Ectodermal cell (in vitro differentiated cells): ENCODE results near the gene KRCC1.
"Not testable (repeated sequence)": the region's sequence is repeated elsewhere in the genome, so short reads cannot be mapped to it uniquely, and the experiment has no call there.

Source experiments
- H3K27ac ChIP-seq: 2 replicates; pipeline ENCODE4 v1.7.0; 2013; ENCODE audit warnings: mild to moderate bottlenecking, low read depth, low read length; ENCODE audit not compliant: insufficient read depth, poor library complexity, severe bottlenecking
- H3K27me3 ChIP-seq: 2 replicates; pipeline ENCODE4 v1.7.0; 2013; ENCODE audit warnings: mild to moderate bottlenecking, low read length; ENCODE audit not compliant: insufficient read depth, control insufficient read depth, poor library complexity, severe bottlenecking
- H3K36me3 ChIP-seq: one replicate; pipeline ENCODE4 v1.7.0; 2013; ENCODE audit warnings: low read length; ENCODE audit not compliant: control insufficient read depth, insufficient read depth
- H3K4me1 ChIP-seq: one replicate; pipeline ENCODE4 v1.7.0; 2013; ENCODE audit warnings: low read length; ENCODE audit not compliant: control insufficient read depth, insufficient read depth
- H3K4me3 ChIP-seq: 2 replicates; pipeline ENCODE4 v1.7.0; 2013; ENCODE audit warnings: low read depth, low read length, control low read depth; ENCODE audit not compliant: insufficient read depth
- H3K9me3 ChIP-seq: 2 replicates; pipeline ENCODE4 v1.7.0; 2013; ENCODE audit warnings: mild to moderate bottlenecking, low read length, moderate library complexity; ENCODE audit not compliant: control insufficient read depth
- WGBS, 2 experiments: methylation state at CpG; one replicate each; pipeline ENCODE4 v1.1.7; 2013; ENCODE audit warnings: missing lambda C conversion rate in 2 of 2; 5-methylcytosine and 5-hydroxymethylcytosine counted together

Gene KRCC1

DNA sequence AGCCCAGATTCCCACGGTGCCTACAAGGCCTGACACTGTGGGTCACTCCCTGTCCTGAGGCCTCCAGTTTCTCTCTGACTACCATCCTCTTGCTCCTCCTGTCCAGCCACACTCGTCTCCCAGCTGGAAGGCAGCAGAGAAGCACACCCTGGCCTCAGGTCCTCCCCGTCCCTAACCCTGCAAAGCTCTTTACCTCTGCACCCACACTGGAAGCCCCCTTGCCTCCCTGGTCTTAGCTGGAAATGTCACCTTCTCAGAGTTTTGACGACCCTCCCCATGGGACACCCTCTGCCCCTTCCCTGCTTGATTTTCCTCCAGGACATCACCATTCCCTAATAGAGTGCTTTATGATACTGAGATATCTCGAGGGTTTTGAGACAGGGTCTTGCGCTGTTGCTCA lies 49.8 kb downstream of the KRCC1 start:
- Histone ChIP-seq H3K9me3 (no peaks in the 10 kb centered on the region), H3K27me3 (no peaks in the 10 kb centered on the region), H3K4me1 (no peaks in the 10 kb centered on the region), H3K27ac (no peak overlapping the region), H3K4me3 (no peak overlapping the region), H3K36me3 (no peaks in the 10 kb centered on the region)
- WGBS, 2 experiments = 90 to 91% methylated on average over 6 of the region's 6 CpGs

- Histone ChIP-seq H3K4me3 (no peak overlapping the region), H3K9me3 (no peaks in the 10 kb centered on the region), H3K27ac (no peak overlapping the region), H3K4me1 (no peaks in the 10 kb centered on the region), H3K36me3 (no peaks in the 10 kb centered on the region), H3K27me3 (no peaks in the 10 kb centered on the region)
- WGBS, 2 experiments = 50% methylated on average over 34 of the region's 34 CpGs
Measured at GRCh38 chr2:88003074-88003755, 52.4 kb downstream of the KRCC1 start.

- H3K4me1 ChIP-seq = no peaks in the 10 kb centered on the region
- 94 to 95% methylated on average over 5 to 6 of the region's 6 CpGs for WGBS, 2 experiments
- no peaks in the 10 kb centered on the region for H3K27me3 ChIP-seq
- H3K36me3 ChIP-seq = no peaks in the 10 kb centered on the region
- no peak overlapping the region for H3K27ac ChIP-seq
- no peaks in the 10 kb centered on the region for H3K9me3 ChIP-seq
- H3K4me3 ChIP-seq = no peak overlapping the region
Measured at GRCh38 chr2:88002359-88002707, 53.2 kb downstream of the KRCC1 start.

GRCh38 chr2:88000474-88000873 lies 55.1 kb downstream of the KRCC1 start:
- H3K9me3 ChIP-seq, H3K27ac ChIP-seq, H3K27me3 ChIP-seq, H3K36me3 ChIP-seq, H3K4me1 ChIP-seq, H3K4me3 ChIP-seq: not testable (repeated sequence)
- WGBS, 2 experiments = 65 to 66% methylated on average over 3 of the region's 3 CpGs

- Histone ChIP-seq H3K4me3 (no peak overlapping the region), H3K36me3 (no peaks in the 10 kb centered on the region), H3K27me3 (no peaks in the 10 kb centered on the region), H3K27ac (no peak overlapping the region), H3K4me1 (no peaks in the 10 kb centered on the region), H3K9me3 (no peaks in the 10 kb centered on the region)
- 91 to 95% methylated on average over 6 of the region's 6 CpGs for WGBS, 2 experiments
Measured at GRCh38 chr2:87996570-87996969, 59.0 kb downstream of the KRCC1 start.

GRCh38 chr2:87995756-87996155 lies 59.8 kb downstream of the KRCC1 start:
- WGBS, 2 experiments = 94 to 98% methylated on average over 1 of the region's 1 CpG
- Histone ChIP-seq H3K4me3 (no peak overlapping the region), H3K4me1 (no peaks in the 10 kb centered on the region), H3K9me3 (no peaks in the 10 kb centered on the region), H3K36me3 (no peaks in the 10 kb centered on the region), H3K27me3 (no peaks in the 10 kb centered on the region), H3K27ac (no peak overlapping the region)

DNA sequence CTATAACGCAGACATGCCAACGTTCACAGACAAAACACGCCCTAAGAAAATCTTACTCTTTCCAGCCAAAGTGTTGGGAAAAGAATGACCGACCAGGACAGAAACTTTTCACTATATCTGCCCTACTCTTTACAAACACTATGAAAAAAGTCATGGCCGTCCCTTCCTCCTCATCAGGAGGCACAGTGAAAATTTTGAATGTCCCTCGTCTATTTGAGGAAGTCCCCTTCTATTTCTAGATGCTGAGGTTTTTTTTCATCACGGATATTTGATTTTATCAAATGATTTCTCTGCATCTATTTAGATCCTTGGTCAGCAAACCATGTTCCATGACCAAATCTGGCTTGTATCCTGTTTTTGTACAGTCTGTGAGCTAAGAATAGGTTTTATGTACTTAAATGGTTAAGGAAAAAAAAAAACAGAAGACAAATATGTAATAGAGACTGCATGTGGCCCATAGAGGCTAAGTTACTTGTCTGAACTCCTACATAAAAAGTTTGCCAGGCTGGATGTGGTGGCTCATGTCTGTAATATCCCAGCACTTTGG lies 61.2 kb downstream of the KRCC1 start:
- H3K4me3 ChIP-seq, H3K36me3 ChIP-seq: not testable (repeated sequence)
- 86 to 89% methylated on average over 1 to 5 of the region's 7 CpGs for WGBS, 2 experiments

DNA sequence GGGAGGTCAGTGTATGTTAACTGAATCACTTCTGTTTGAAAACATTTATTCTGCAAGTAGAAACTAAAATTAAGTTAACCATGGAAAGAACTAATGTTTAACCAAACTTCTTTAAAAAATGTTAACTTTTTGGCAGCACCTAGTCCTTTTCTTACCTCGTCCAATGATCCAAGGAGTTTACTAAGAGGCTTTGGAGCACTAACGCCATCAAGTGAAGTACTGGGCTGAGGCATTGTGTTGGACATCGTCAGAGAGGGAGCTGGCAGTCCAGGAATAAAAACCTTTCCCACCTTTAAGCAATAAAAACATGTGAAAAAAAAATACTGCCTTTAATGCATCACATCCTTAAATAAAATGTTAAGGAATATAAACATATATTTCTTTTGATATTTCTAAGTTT lies 63.0 kb downstream of the KRCC1 start:
- WGBS, 2 experiments = no CpG with 5 or more reads among the region's 3 CpGs

More for the DNA sequence above, 61.2 kb downstream of the KRCC1 start:
- H3K9me3 ChIP-seq, H3K27ac ChIP-seq, H3K4me1 ChIP-seq, H3K27me3 ChIP-seq: not testable (repeated sequence)

DNA sequence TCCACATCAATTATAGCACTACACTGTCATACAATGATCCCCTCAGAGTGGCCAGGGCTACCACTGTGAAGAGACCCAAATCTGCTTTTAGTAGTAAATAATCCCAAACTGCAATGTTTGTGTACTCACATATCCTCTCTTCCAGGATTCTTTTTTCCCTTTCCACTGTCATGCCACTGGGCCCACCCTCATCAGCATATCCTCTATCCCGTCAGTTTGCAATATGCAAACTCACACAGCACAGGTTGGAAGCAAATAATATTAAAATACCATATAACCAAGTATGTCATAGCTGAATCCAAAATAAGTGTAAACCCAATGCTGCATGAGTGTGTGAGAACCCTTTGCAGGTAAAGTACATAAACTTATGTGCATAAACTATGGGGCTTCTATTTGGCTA lies 68.1 kb downstream of the KRCC1 start:
- H3K36me3 ChIP-seq, H3K9me3 ChIP-seq, H3K27ac ChIP-seq, H3K4me1 ChIP-seq, H3K27me3 ChIP-seq, H3K4me3 ChIP-seq: not testable (repeated sequence)
- no CpG with 5 or more reads among the region's 1 CpG for WGBS, 2 experiments

More for the DNA sequence above, 63.0 kb downstream of the KRCC1 start:
- not testable (repeated sequence) for H3K4me1 ChIP-seq, H3K9me3 ChIP-seq, H3K27ac ChIP-seq, H3K4me3 ChIP-seq, H3K36me3 ChIP-seq, H3K27me3 ChIP-seq

- not testable (repeated sequence) for H3K27ac ChIP-seq, H3K36me3 ChIP-seq, H3K4me3 ChIP-seq, H3K27me3 ChIP-seq, H3K9me3 ChIP-seq, H3K4me1 ChIP-seq
- 61 to 62% methylated on average over 3 of the region's 5 CpGs for WGBS, 2 experiments
Measured at GRCh38 chr2:87985902-87986301, 69.7 kb downstream of the KRCC1 start.

DNA sequence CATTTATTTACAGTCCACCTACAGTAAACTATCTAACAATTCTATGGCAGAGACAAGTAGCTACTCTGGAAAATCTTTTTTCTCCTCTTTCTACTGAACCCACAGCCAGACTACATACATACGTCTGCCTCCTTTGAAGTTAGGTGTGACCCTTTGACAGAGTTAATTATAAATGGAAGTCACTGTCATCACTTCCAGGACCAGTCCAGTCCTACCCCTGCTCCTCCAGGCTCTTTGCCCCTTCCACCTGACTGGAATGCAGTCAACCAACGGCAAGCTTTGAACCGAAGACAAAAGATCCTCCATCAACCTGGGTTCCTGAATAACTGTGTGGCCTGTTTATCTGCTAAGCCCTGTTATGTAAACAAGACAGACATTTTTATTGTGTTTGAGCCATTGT lies 74.4 kb downstream of the KRCC1 start:
- H3K9me3 ChIP-seq, H3K27ac ChIP-seq, H3K27me3 ChIP-seq, H3K36me3 ChIP-seq, H3K4me1 ChIP-seq, H3K4me3 ChIP-seq: not testable (repeated sequence)
- no CpG with 5 or more reads among the region's 3 CpGs for WGBS, 2 experiments
